Transverse colon (tissue), 4 donors: ENCODE results near the gene MTNR1A. TPM values are rescaled to one million over a fixed set of nuclear protein-coding genes. Genes with fewer than 3 reads are reported as not detected.

Source experiments
- DNase-seq: peaks from one replicate; pipeline ENCODE4 v3.0.0-alpha.2; 2019
- H3K27ac ChIP-seq, 4 donors: fragments of 200-600 bp; sonication (generic); 2 replicates each; pipeline ENCODE4 v1.5.1; 2016 to 2018; ENCODE audit warnings: inconsistent platforms in 4 of 4
- H3K27me3 ChIP-seq: fragments of 200-600 bp; sonication (generic); 2 replicates; pipeline ENCODE4 v1.5.1; 2017; ENCODE audit warnings: inconsistent platforms
- H3K36me3 ChIP-seq, 4 donors: fragments of 200-600 bp; sonication (generic); 2 replicates each; pipeline ENCODE4 v1.5.1; 2017 to 2019; ENCODE audit warnings: inconsistent platforms in 4 of 4
- H3K4me1 ChIP-seq, 4 donors: fragments of 200-600 bp; sonication (generic); 2 replicates each; pipeline ENCODE4 v1.5.1; 2017 to 2020; ENCODE audit warnings: inconsistent platforms in 4 of 4
- H3K4me3 ChIP-seq, 4 donors: fragments of 200-600 bp; sonication (generic); 1 replicate in 1 of 4; 2 replicates in 3 of 4; pipeline versions ENCODE4 v1.5.1 to v1.6.1; 2017 to 2019; ENCODE audit warnings: inconsistent platforms in 4 of 4
- H3K9me3 ChIP-seq, 2 donors: fragments of 200-600 bp; sonication (generic); 2 replicates each; pipeline ENCODE4 v1.5.1; 2017 to 2019; ENCODE audit warnings: inconsistent platforms in 2 of 2
- CTCF ChIP-seq, 5 experiments: fragments of 200-600 bp in 3 of 5; fragments of 450-650 bp in 2 of 5; sonication (generic) in 3 of 5; IDR thresholded peaks; 1 replicate in 2 of 5; 2 replicates in 3 of 5; pipeline ENCODE4 v1.5.1; 2016 to 2017; ENCODE audit warnings: antibody characterized with exemption in 5 of 5, inconsistent platforms in 3 of 5, mild to moderate bottlenecking in 2 of 5, moderate library complexity in 1 of 5
- EP300 ChIP-seq: sonication (generic); formaldehyde crosslinking; IDR thresholded peaks from one replicate; pipeline ENCODE4 v1.6.1; 2017; ENCODE audit warnings: antibody characterized with exemption, low read depth
- POLR2A ChIP-seq: fragments of 450-650 bp; IDR thresholded peaks from one replicate; pipeline ENCODE4 v1.6.1; 2016; ENCODE audit warnings: antibody characterized with exemption, mild to moderate bottlenecking, moderate library complexity
- POLR2AphosphoS5 ChIP-seq, 3 donors: sonication (generic); formaldehyde crosslinking; IDR thresholded peaks; one replicate each; pipeline ENCODE4 v1.6.1; 2016; ENCODE audit warnings: antibody characterized with exemption in 3 of 3
- WGBS, 2 donors: methylation state at CpG; one replicate each; pipeline ENCODE4 v1.1.5; 2018; ENCODE audit warnings: low coverage in 1 of 2; 5-methylcytosine and 5-hydroxymethylcytosine counted together
- in situ Hi-C, 4 donors: fragments of 200-750 bp; cut with MboI; loops; one replicate each; pipeline versions ENCODE4 v1.15.0 to v1.15.1; 2017; ENCODE audit warnings: low sequenced_read_pairs in 3 of 4, low pct_ligation_motif_present in 1 of 4, low pct_unique_long_range_greater_than_20kb in 1 of 4
- intact Hi-C: fragments of 100-400 bp; cut with DNase I; formaldehyde crosslinking; loops from one replicate; pipeline ENCODE4 v1.15.1; 2023; ENCODE audit warnings: low total_unique reads
- total RNA-seq, 4 donors: library from RNA; depleted of rRNA; stranded (reverse); fragments of >200 nt; gene quantifications; one replicate each; pipeline ENCODE4 v1.1.0, GENCODE V29; 2016

The MTNR1A gene
- 1 to 10 TPM in 2 of 4 donors, not detected in 2; 7.0 TPM for total RNA-seq

GRCh38 chr4:186554914-186555827 is at the start of gene MTNR1A:
TSS of gene MTNR1A (minus strand) at chr4:186555567. CDS start at chr4:186555365, 202 bp downstream.
- TF ChIP-seq CTCF (IDR thresholded peaks at IDR 0.05) (peak in 3 of 5 experiments; percentile 11 to 24 (median 19)), POLR2AphosphoS5 (IDR thresholded peaks at IDR 0.05) (no peak)
- Histone ChIP-seq H3K36me3 (no peaks in the 10 kb centered on the region), H3K4me1 (peaks cover 0 to 9% (median 4%) of the 10 kb centered on the region in 4 donors), H3K27ac (peak within 1 kb of the TSS; percentile 67 to 78 (median 76)), H3K27me3 (peaks cover 39% of the 10 kb centered on the region), H3K9me3 (no peaks in the 10 kb centered on the region), H3K4me3 (peak within 1 kb of the TSS in 3 of 4 donors; percentile 21 to 60 (median 49))
- intact Hi-C loops (no loop called here), in situ Hi-C loops (loop anchor here in 1 of 4 donors (25.0 kb wide), 1 partner anchor 268 kb away; no protein-coding TSS in a partner anchor)
- 16 to 38% methylated on average over 3 to 78 of the region's 91 CpGs for WGBS, 2 donors
- DNase-seq: peak; percentile 63

GRCh38 chr4:186604124-186604807 is 48.9 kb upstream of the MTNR1A start:
- H3K36me3 ChIP-seq: peaks cover 0 to 66% (median 17%) of the 10 kb centered on the region in 4 donors

GRCh38 chr4:186602978-186603377 is 47.6 kb upstream of the MTNR1A start:
- 92 to 96% methylated on average over 4 to 9 of the region's 9 CpGs for WGBS, 2 donors
- Histone ChIP-seq H3K4me3 (no peak overlapping the region), H3K9me3 (no peaks in the 10 kb centered on the region), H3K4me1 (no peaks in the 10 kb centered on the region), H3K27me3 (no peaks in the 10 kb centered on the region), H3K36me3 (peaks cover 0 to 61% (median 16%) of the 10 kb centered on the region in 4 donors), H3K27ac (no peak overlapping the region)
- no peak for TF ChIP-seq POLR2A
- TF ChIP-seq EP300: no peak
- TF ChIP-seq POLR2AphosphoS5 (IDR thresholded peaks at IDR 0.05): no peak
- no peak for TF ChIP-seq CTCF (IDR thresholded peaks at IDR 0.05)
- in situ Hi-C loops (no loop called here), intact Hi-C loops (no loop called here)
- DNase-seq: no peak

More at GRCh38 chr4:186604124-186604807, 48.9 kb upstream of the MTNR1A start:
- Histone ChIP-seq H3K9me3 (no peaks in the 10 kb centered on the region), H3K4me1 (no peaks in the 10 kb centered on the region), H3K27ac (no peak overlapping the region), H3K4me3 (no peak overlapping the region), H3K27me3 (no peaks in the 10 kb centered on the region)
- 50 to 54% methylated on average over 6 to 7 of the region's 7 CpGs for WGBS, 2 donors
- DNase-seq: no peak
- intact Hi-C loops: no loop called here
- in situ Hi-C loops: no loop called here
- no peak for TF ChIP-seq POLR2A
- no peak for TF ChIP-seq CTCF (IDR thresholded peaks at IDR 0.05)
- no peak for TF ChIP-seq POLR2AphosphoS5 (IDR thresholded peaks at IDR 0.05)
- no peak for TF ChIP-seq EP300

GRCh38 chr4:186599483-186599882 is 44.1 kb upstream of the MTNR1A start:
- Histone ChIP-seq H3K27ac (no peak overlapping the region), H3K9me3 (no peaks in the 10 kb centered on the region), H3K4me3 (no peak overlapping the region), H3K36me3 (peaks cover 0 to 70% (median 23%) of the 10 kb centered on the region in 4 donors), H3K27me3 (no peaks in the 10 kb centered on the region), H3K4me1 (no peaks in the 10 kb centered on the region)
- in situ Hi-C loops: loop anchor here in 1 of 4 donors (25.0 kb wide), 1 partner anchor 312 kb away; no protein-coding TSS in a partner anchor
- no peak for TF ChIP-seq EP300
- no peak for TF ChIP-seq POLR2AphosphoS5 (IDR thresholded peaks at IDR 0.05)
- TF ChIP-seq CTCF (IDR thresholded peaks at IDR 0.05): no peak
- TF ChIP-seq POLR2A: no peak
- no peak for DNase-seq
- 88 to 93% methylated on average over 3 to 10 of the region's 10 CpGs for WGBS, 2 donors
- intact Hi-C loops: no loop called here
